Choroid plexus epithelial cell (primary cell): ENCODE results near the gene ZNF528.

Experiments used
- DNase-seq: peaks from one replicate; pipeline ENCODE4 v3.0.0-alpha.2; 2010; ENCODE audit warnings: low read depth
- H3K4me3 ChIP-seq: 2 replicates; pipeline ENCODE4 v1.5.1; 2011; ENCODE audit warnings: low read depth, mild to moderate bottlenecking, control low read depth, low read length, moderate library complexity
- TF ChIP-seq, protein P1 (sequence below): conservative IDR thresholded peaks from 2 replicates; pipeline ENCODE4 v1.5.1; 2011; ENCODE audit warnings: low read depth, mild to moderate bottlenecking, control low read depth, inconsistent platforms, low read length, moderate library complexity

The ZNF528 gene

DNA sequence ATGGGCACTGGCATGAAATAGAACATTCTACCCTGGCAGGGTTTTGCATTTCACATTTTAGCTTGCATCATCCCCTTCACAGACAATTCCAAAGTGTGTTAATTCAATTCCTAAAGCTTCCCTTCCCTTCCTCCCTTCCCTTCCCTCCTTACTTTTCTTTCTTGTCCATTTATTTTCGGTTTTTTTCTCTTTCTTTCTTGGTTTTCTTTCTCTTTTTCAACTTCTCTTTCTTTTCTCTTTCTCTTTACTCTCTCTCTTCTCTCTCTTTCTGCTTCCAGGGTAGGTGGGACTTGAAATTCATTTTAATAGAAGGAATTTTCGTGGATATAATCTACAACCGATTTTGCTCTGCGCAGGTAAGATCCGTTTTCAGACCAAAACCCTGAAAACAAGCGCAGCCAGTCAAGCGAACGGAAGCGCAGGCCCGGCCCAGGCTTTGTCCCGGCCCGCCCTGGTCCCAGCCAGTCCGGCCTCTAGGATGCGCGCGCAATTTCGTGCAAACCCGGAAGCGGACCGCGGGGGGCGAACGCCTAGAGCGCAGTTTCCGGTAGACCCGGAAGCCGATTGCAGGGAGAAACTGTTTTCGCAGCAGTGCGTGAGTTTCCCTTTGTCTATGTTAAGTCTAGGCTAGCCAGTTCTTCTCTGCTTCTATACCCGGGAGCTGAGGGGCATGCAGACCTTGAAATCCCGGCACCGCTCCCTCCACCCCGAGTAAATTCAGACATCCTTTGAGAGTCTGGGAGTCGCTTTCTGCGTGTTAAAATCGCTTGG lies at the start of gene ZNF528:
Gene ZNF528 (plus strand): TSS at position 540 of the 771 bp plus-strand sequence. CDS start 4,165 bp downstream, outside the sequence.
- peak; percentile 96 for DNase-seq
- TF ChIP-seq, protein P1, sequence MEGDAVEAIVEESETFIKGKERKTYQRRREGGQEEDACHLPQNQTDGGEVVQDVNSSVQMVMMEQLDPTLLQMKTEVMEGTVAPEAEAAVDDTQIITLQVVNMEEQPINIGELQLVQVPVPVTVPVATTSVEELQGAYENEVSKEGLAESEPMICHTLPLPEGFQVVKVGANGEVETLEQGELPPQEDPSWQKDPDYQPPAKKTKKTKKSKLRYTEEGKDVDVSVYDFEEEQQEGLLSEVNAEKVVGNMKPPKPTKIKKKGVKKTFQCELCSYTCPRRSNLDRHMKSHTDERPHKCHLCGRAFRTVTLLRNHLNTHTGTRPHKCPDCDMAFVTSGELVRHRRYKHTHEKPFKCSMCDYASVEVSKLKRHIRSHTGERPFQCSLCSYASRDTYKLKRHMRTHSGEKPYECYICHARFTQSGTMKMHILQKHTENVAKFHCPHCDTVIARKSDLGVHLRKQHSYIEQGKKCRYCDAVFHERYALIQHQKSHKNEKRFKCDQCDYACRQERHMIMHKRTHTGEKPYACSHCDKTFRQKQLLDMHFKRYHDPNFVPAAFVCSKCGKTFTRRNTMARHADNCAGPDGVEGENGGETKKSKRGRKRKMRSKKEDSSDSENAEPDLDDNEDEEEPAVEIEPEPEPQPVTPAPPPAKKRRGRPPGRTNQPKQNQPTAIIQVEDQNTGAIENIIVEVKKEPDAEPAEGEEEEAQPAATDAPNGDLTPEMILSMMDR, result no peak
- H3K4me3 ChIP-seq, result peak within 1 kb of the TSS; percentile 86

DNA sequence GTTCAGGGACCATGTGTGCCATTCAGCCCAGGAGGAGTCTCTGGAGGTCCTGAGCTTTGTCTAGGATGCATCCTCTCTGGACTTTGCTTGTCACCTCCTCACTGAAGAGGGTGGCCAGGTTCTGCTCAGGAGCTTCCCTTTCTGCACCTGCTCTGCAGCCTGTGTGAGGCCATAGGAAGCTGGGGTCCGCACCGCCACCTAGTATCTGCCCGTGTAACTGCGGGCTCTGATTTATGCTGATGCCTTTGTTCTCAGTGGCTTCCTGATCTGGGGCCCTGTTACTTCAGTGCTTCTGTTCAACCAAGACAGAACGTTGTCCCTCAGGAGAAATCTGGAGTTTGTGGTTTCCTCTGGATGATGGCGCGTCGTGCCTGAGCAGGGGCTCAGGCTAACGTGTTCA lies 46.1 kb upstream of the ZNF528 start:
- no peak overlapping the region for H3K4me3 ChIP-seq
- TF ChIP-seq, protein P1, result peak; percentile 20
- no peak for DNase-seq

DNA sequence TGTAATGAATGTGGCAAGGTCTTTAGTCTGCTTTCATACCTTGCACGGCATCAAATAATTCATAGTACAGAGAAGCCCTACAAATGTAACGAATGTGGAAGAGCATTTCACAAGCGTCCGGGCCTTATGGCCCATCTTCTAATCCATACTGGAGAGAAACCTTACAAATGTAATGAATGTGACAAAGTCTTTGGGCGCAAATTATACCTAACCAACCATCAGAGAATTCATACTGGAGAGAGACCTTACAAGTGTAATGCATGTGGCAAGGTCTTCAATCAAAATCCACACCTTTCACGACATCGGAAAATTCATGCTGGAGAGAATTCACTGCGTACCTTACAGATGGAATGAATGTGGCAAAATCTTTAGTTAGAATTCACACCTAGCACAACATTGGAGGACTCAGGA lies 31.2 kb upstream of the ZNF528 start:
- DNase-seq, result no peak
- TF ChIP-seq, protein P1, result no peak
- no peak overlapping the region for H3K4me3 ChIP-seq

DNA sequence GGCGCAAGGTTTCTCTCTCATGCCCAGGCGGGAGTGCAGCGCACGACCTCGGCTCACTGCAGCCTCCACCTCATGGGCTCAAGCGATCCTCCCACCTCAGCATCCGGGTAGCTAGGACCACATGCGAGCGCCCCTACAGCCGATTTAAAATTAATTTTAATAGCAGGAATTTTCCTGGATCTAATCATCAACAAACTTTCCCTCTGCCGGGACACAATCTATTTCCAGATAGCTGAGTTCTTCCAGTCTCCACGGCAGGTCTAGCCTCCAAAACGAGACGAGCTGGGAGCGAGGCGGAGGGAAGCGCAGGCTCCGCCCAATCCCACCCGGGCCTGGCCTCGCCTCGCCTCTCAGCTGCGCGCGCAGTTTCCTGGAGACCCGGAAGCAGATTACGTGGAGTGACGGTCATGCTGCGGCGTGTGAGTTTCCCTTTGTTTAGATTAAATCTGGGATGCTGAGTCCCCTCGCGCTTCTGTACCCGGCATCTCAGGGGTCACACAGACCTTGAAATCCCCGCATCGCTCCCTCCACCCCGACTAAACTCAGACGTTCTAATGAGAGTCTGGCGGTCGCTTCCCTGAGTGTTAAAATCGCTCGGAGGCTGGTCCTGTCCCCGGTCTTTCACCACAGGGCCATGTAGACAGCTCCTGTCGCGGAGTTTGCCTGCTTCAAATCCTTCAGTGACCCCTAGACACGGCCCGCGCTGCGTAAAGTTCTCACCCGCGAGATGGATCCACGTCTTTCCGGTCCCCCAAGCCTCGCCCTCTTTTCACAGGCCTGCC lies 27.9 kb upstream of the ZNF528 start, which contains the start of gene ZNF880:
Gene ZNF880 (plus strand): TSS at position 365 of the 782 bp plus-strand sequence. CDS start 43 bp downstream, at position 408.
- peak; percentile 95 for DNase-seq
- H3K4me3 ChIP-seq, result peak within 1 kb of the TSS; percentile 87
- TF ChIP-seq, protein P1, result no peak

DNA sequence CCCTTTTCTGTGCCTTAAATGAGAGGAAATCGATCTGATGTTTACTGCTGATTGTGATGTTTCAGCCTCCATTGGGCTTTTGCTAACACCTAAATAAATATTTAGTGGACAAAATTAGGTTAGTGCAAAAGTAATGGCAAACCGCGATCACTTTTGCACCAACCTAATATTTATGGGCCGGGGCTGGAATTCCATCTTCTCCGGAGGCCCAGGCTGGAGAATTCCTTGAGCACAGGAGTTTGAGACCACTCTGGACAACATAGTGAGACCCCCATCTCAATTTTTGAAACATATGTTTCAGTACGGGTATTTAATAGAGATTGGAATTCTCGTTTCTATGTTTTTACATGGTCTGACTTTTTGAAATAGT lies 27.3 kb upstream of the ZNF528 start:
- DNase-seq, result no peak
- TF ChIP-seq, protein P1, result no peak
- H3K4me3 ChIP-seq, result peak overlapping the region; percentile 87

DNA sequence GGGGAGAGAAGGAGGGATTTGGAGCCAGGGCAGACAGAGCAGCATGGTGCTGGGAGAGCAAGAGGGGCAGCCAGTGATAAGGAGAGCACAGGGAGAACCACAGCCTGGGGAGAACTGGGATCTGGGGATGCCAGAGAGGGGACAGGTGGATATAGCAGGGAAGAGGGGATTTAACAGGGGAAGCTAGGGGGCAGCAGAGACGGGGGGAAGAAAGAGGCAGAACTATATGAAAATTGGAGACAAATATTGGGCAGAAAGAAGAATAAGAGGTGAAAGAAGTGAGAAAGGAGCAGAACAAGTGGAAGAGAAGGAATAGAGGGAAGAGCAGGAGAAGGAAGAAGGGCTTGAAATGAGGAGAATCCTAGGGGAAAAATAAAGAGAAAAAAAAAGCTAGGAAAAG lies 6.5 kb upstream of the ZNF528 start:
- no peak overlapping the region for H3K4me3 ChIP-seq
- TF ChIP-seq, protein P1, result no peak
- no peak for DNase-seq
